Endothelial cell (in vitro differentiated cells): ENCODE data around the gene DOCK1. TPM values are rescaled to one million over a fixed set of nuclear protein-coding genes. Genes with fewer than 3 reads are reported as not detected.

ENCODE experiments used
- DNase-seq: peaks from one replicate; pipeline ENCODE4 v3.0.0; 2021; ENCODE audit warnings: low spot score
- H3K27ac Mint-ChIP-seq: one replicate; pipeline ENCODE4 v1.8.0; 2021; ENCODE audit warnings: mixed read lengths, inconsistent platforms; ENCODE audit not compliant: unreplicated experiment
- H3K27me3 Mint-ChIP-seq: one replicate; pipeline ENCODE4 v1.8.0; 2021; ENCODE audit warnings: mild to moderate bottlenecking, moderate library complexity, mixed read lengths, inconsistent platforms; ENCODE audit not compliant: unreplicated experiment
- H3K36me3 Mint-ChIP-seq: one replicate; pipeline ENCODE4 v1.8.0; 2021; ENCODE audit warnings: mild to moderate bottlenecking, low read depth, mixed read lengths, inconsistent platforms; ENCODE audit not compliant: unreplicated experiment
- H3K4me1 Mint-ChIP-seq: one replicate; pipeline ENCODE4 v1.8.0; 2021; ENCODE audit warnings: mild to moderate bottlenecking, mixed read lengths, inconsistent platforms; ENCODE audit not compliant: unreplicated experiment
- H3K4me3 Mint-ChIP-seq: one replicate; pipeline ENCODE4 v1.8.0; 2021; ENCODE audit warnings: mild to moderate bottlenecking, mixed read lengths, inconsistent platforms; ENCODE audit not compliant: unreplicated experiment
- H3K9me3 Mint-ChIP-seq: one replicate; pipeline ENCODE4 v1.8.0; 2021; ENCODE audit warnings: mixed read lengths, inconsistent platforms; ENCODE audit not compliant: unreplicated experiment
- total RNA-seq: library from RNA; stranded (reverse); fragmentation: NEBNext Ultra II Directional; extraction: Animal tissue kit (Norgen Biotek cat#: 25700); gene quantifications from one replicate; pipeline ENCODE4 v1.2.1, GENCODE V29; 2021; ENCODE audit not compliant: unreplicated experiment
- TF ChIP-seq, protein P1 (sequence below): fragments of 200-600 bp; sonication (generic); IDR thresholded peaks from one replicate; pipeline ENCODE4 v1.5.0; 2021; ENCODE audit warnings: antibody characterized with exemption; ENCODE audit not compliant: unreplicated experiment

The DOCK1 gene
- total RNA-seq, 1 donor from 2014 or later, result 116 TPM

DNA sequence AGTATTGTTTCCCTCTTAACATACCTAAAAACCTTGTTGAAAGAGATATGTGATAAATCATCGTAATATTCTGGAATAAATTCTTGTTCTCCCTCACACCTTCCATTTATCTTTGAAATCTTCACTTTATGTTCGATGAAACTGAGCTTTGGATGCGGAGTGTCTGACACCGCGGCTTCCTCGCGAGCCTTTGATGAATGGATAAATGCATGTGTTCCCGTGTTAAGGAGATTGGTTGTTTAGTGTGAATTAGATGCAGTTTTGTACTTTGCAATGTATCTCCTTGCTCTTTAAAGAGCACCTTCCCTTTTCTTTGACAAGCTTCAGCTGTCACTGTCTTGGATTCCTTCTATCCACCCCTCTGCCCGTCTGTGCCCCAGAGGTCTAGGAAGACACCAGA lies 138.1 kb downstream of the DOCK1 start:
- peaks cover 35% of the 10 kb centered on the region for H3K36me3 Mint-ChIP-seq

DNA sequence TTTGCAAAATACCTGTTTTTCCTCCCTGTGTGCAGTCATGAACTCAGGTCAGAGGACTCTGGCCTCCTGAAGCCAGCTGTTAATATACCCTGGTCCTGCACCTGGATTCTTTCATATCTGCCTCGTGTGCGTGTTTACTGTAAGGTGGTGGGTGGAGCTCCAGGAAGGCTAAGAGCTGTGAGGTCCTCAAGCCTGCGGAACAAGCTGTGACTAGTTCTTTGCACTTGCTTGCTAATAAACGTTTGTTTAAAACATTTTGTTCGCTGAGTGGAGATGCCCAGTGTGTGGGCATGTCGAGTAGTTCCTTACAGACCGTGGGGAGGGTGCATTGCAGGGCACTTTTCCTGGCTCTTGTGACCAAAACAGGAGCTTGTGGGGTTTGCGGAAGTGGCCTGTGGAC lies 139.0 kb downstream of the DOCK1 start:
- Mint-ChIP-seq H3K36me3 (peaks cover 29% of the 10 kb centered on the region), H3K4me3 (no peak overlapping the region), H3K27ac (no peak overlapping the region), H3K27me3 (no peaks in the 10 kb centered on the region), H3K4me1 (no peaks in the 10 kb centered on the region), H3K9me3 (no peaks in the 10 kb centered on the region)
- TF ChIP-seq, protein P1, sequence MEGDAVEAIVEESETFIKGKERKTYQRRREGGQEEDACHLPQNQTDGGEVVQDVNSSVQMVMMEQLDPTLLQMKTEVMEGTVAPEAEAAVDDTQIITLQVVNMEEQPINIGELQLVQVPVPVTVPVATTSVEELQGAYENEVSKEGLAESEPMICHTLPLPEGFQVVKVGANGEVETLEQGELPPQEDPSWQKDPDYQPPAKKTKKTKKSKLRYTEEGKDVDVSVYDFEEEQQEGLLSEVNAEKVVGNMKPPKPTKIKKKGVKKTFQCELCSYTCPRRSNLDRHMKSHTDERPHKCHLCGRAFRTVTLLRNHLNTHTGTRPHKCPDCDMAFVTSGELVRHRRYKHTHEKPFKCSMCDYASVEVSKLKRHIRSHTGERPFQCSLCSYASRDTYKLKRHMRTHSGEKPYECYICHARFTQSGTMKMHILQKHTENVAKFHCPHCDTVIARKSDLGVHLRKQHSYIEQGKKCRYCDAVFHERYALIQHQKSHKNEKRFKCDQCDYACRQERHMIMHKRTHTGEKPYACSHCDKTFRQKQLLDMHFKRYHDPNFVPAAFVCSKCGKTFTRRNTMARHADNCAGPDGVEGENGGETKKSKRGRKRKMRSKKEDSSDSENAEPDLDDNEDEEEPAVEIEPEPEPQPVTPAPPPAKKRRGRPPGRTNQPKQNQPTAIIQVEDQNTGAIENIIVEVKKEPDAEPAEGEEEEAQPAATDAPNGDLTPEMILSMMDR, result no peak
- DNase-seq, result no peak

More for the DNA sequence above, 138.1 kb downstream of the DOCK1 start:
- Mint-ChIP-seq H3K4me1 (no peaks in the 10 kb centered on the region), H3K4me3 (no peak overlapping the region), H3K27ac (no peak overlapping the region), H3K27me3 (no peaks in the 10 kb centered on the region), H3K9me3 (no peaks in the 10 kb centered on the region)
- TF ChIP-seq, protein P1, result no peak
- no peak for DNase-seq

- Mint-ChIP-seq H3K4me1 (no peaks in the 10 kb centered on the region), H3K36me3 (peaks cover 16% of the 10 kb centered on the region), H3K27ac (no peak overlapping the region), H3K9me3 (no peaks in the 10 kb centered on the region), H3K27me3 (no peaks in the 10 kb centered on the region), H3K4me3 (no peak overlapping the region)
- no peak for DNase-seq
- TF ChIP-seq, protein P1, result no peak
Measured at GRCh38 chr10:127046975-127047877, 142.0 kb downstream of the DOCK1 start.

GRCh38 chr10:127047878-127048238 lies 142.6 kb downstream of the DOCK1 start:
- Mint-ChIP-seq H3K4me3 (no peak overlapping the region), H3K27me3 (no peaks in the 10 kb centered on the region), H3K9me3 (no peaks in the 10 kb centered on the region), H3K36me3 (peaks cover 17% of the 10 kb centered on the region), H3K4me1 (no peaks in the 10 kb centered on the region), H3K27ac (no peak overlapping the region)
- no peak for DNase-seq
- TF ChIP-seq, protein P1, result no peak

GRCh38 chr10:127048630-127049029 lies 143.4 kb downstream of the DOCK1 start:
- Mint-ChIP-seq H3K36me3 (peaks cover 20% of the 10 kb centered on the region), H3K27ac (no peak overlapping the region), H3K4me1 (no peaks in the 10 kb centered on the region), H3K27me3 (no peaks in the 10 kb centered on the region), H3K4me3 (no peak overlapping the region), H3K9me3 (no peaks in the 10 kb centered on the region)
- DNase-seq, result no peak
- TF ChIP-seq, protein P1, result no peak
